GDM1 (cell line): ENCODE measurements around the gene ROR1.
"Not testable (repeated sequence)": the region's sequence is repeated elsewhere in the genome, so short reads cannot be mapped to it uniquely, and the experiment has no call there.

Experiments
- DNase-seq: peaks from one replicate; lab custom pipeline; 2025; lab: John Stamatoyannopoulos, UW

ROR1 gene

GRCh38 chr1:63825111-63825510, 51.3 kb downstream of the ROR1 start:
- DNase-seq: no peak

- not testable (repeated sequence) for DNase-seq
Measured at GRCh38 chr1:63826246-63826861, 52.5 kb downstream of the ROR1 start.

- no peak for DNase-seq
Measured at GRCh38 chr1:63827411-63828321, 53.8 kb downstream of the ROR1 start.

DNA sequence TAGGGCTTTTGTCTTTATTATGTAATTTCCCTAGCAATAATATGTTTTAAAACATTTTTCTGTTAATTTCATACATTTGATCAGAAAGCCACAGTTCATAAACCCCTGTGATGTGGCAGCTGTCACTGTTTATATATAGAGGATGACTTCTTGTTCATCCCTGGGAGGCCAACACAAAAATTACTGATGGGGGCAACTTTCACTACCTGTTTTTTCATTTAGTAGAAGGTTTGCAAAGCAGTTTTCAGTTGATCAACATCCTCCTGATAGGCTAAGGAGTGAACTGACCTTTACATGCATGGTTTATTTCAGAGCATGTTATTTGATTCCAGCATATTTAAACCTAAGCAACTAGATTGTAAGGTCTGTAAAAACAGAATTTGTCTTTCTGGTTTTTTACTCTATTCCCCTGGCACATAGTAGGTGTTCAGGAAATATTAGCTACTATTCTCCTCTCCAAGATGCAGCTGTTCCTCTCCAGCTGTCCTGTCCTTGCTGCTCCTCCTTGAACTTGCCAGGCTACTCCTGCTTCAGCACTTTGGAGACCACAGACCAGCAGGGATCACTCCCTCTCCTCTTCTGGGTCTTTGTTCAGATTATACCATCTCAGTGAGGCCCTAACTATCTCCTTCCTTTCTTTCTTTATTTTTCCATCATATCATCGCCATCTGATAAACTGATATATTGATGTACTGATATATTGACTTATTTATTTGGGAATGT, 54.7 kb downstream of the ROR1 start:
- no peak for DNase-seq

DNA sequence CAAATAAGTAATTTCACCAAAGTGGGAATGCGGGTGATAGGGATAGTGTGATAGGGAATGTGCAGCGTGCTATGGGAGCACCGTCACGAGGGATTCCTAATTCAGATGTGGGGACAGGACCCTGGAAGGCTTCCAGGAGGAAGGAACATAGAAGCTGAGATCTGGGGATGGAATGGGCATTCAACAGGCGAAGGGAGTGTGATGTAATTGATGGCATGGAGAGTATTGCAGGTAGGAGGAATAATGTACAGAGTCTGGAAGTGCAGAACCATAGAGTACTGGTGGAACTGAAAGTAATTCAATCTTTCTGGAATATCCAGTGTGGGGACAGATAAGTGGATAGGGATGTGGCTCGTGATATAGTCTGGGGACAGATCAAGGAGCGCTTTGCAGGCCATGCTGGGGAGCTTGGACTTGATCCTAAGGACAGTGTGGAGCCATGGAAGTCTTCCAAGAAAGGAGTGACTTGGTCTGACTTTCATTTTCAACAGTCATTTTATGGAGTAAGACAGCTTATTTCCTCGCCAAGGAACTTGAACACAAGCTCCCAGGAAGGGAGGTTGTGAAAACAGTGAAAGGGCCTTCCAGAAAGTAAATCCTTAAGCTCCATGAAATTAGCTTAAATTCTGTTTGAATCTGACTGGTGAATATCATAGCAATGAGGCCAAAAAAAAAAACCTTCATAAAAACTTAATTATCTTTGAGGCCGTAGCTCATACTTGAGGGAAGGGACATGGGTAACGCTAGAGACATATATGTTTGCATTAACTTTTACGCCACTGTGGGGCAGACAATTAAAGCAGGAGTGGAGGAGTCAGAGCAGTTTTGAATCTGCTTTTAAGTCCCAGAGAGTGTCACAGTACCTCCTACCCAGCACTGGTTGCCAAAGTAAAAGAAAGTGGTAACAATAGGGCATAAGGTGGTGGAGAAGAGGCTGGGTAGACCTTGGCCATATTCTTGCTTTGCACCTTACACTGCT, 55.8 kb downstream of the ROR1 start:
- no peak for DNase-seq

DNA sequence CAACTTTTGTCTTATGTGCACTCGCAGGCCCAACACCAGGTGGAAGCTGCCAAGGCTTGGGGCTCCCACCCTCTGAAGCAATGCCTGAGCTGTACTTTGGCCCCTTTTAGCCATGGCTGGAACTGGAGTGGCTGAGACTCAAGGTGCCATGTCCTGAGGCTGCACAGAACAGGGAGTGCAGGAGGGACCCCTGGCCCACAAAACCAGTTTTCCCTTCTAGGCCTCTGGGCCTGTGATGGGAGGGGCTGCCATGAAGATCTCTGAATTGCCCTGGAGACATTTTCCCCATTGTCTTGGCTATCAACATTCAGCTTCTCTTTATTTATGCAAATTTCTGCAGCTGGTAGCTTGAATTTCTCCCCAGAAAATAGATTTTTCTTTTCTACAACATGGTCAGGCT, 57.6 kb downstream of the ROR1 start:
- no peak for DNase-seq

- DNase-seq: no peak
Measured at GRCh38 chr1:63833363-63834119, 59.7 kb downstream of the ROR1 start.

DNA sequence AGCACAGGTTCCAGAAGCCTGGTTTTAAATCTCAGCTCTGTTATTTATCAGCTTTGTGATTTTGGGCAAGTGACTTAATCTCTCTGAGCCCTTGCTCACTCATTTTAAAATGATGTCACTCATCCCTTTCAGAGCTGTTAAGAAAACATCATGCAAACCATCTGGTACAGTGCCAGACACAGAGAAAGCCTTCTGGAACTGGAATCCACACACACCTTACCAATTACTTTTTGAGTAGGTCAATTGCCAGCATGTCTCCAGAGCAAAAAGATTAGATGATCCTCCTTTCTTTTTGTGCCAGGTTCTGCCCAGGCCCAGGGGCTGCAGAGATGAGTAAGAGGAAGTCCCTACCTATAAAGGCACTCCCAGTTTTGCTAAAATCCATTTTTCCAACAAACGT, 61.3 kb downstream of the ROR1 start:
- no peak for DNase-seq

GRCh38 chr1:63836374-63836773, 62.6 kb downstream of the ROR1 start:
- DNase-seq: no peak

- DNase-seq: no peak
Measured at GRCh38 chr1:63836830-63837229, 63.0 kb downstream of the ROR1 start.

- no peak for DNase-seq
Measured at GRCh38 chr1:63843010-63843409, 69.2 kb downstream of the ROR1 start.

DNA sequence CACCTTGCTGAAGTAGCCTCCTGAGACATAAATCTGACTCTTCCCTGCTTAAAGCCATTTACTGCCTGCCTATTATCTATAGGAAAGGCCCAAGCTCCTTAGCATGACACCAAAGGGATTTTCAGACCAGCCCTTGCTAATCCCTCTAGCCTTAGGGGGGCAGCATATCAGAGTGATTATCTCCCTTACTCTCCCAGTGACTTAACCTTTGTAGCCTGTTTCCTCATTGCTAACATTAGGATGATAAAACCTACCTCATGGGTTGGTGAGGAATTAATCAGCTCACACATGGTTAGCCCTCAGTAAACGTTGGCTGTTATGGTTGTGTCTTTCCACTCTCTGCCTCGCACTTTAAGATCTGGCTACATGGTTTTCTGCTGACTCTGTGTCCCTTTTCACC, 70.1 kb downstream of the ROR1 start:
- no peak for DNase-seq

GRCh38 chr1:63845346-63845745, 71.5 kb downstream of the ROR1 start:
- DNase-seq: no peak

DNA sequence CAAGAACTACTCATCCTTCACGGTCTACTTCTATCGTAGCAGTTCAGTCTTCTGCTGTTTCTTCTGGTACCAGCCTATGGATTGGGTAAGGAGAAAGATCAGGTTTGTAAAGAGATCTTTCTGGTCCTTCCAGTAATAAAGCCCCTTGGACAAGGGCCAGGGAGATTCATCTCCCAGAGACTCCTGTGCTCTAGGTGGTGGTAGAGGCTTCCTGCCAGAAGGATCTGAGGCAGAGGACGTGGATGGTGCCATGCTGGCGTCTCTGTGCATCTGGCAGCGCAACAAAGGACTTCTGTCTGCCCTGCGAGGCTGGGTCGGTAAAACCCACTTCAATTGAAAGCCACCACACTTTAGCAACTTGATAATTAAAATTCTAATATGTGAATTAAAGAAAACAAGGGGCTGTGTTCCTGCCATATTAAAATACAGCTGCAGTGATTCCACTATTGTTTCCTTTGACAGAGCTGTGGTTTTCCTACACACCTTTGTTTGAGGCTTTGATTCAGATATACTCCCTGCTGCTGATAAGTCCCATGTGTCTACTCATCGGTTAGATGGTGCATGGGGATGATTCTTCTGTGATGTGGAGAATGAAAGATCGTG, 73.6 kb downstream of the ROR1 start:
- DNase-seq: no peak

GRCh38 chr1:63848733-63849132, 74.9 kb downstream of the ROR1 start:
- DNase-seq: no peak

- no peak for DNase-seq
Measured at GRCh38 chr1:63849149-63849548, 75.3 kb downstream of the ROR1 start.

- no peak for DNase-seq
Measured at GRCh38 chr1:63854091-63854490, 80.3 kb downstream of the ROR1 start.

DNA sequence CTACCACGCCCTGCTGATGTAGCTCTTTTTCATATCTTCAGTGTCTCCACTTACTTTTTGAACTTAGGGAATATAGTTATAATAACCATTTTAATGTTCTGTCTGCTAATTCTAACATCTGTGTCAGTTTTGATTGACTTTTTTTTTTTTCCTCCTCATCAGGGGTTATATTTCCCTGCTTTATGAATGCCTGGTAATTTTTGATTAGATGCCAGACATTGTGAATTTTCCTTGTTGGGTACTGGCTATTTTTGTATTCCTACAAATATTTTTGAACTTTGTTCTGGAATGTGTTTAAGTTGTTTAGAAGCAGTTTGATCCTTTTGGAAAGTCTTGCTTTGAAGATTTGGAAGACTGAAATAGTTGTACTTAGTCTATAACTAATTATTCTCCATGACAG, 82.1 kb downstream of the ROR1 start:
- no peak for DNase-seq

DNA sequence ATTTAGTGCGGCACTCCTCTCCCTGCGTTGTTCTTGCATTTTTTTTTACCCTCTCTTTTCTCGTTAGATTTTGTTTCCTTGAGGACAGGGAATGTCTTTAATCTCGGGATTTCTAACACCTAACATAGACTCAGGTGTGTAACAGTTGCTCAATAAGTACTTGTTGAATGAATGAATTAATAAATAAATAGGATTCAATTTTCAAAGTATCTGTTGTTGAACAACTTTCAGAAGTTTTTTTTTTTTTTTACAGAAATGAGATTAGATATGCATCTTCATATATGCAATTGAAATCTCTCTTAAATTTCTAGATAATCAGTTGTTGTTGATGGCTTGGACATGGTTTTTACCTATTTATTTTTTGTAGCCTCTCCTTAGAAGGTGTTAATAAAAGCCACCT, 83.1 kb downstream of the ROR1 start:
- DNase-seq: no peak

- no peak for DNase-seq
Measured at GRCh38 chr1:63857478-63857877, 83.7 kb downstream of the ROR1 start.

- DNase-seq: no peak
Measured at GRCh38 chr1:63858153-63858552, 84.3 kb downstream of the ROR1 start.
